HEK293 (cell line): Measurements from ENCODE around the gene ENAH.
A peak's percentile ranks its signal among the peaks of the same experiment; 100 is the strongest.
"Not testable (repeated sequence)": the region's sequence is repeated elsewhere in the genome, so short reads cannot be mapped to it uniquely, and the experiment has no call there.

ENCODE experiments used
- CTCF ChIA-PET: fragments of 350-600 bp; formaldehyde crosslinking; extraction: SDS; loops from one replicate; lab custom pipeline; 2021; ENCODE audit warnings: antibody characterized with exemption; lab: Yijun Ruan, JAX
- POLR2A ChIA-PET: fragments of 300-600 bp; formaldehyde crosslinking; extraction: SDS; loops from one replicate; lab custom pipeline; 2020; ENCODE audit warnings: antibody characterized with exemption, inconsistent platforms; lab: Yijun Ruan, JAX
- H3K27ac ChIP-seq: fragments of 200-500 bp; sonication (Bioruptor generic); 2 replicates; pipeline ENCODE4 v1.5.1; 2014; ENCODE audit warnings: low read depth, low read length, control low read depth, inconsistent platforms; ENCODE audit errors: extremely low read depth
- H3K36me3 ChIP-seq, 2 experiments: fragments of 200-500 bp in 1 of 2; sonication (Bioruptor generic) in 1 of 2; 1 replicate in 1 of 2; 2 replicates in 1 of 2; pipeline ENCODE4 v1.5.1; 2014 to 2017; ENCODE audit warnings: inconsistent platforms in 2 of 2, low read length in 2 of 2; ENCODE audit not compliant: control insufficient read depth in 2 of 2, insufficient read depth in 1 of 2
- H3K4me1 ChIP-seq: fragments of 200-500 bp; sonication (Bioruptor generic); 2 replicates; pipeline ENCODE4 v1.5.1; 2014; ENCODE audit warnings: mild to moderate bottlenecking, low read length, inconsistent platforms; ENCODE audit not compliant: control insufficient read depth, insufficient read depth
- H3K4me3 ChIP-seq: 2 replicates; pipeline ENCODE4 v1.5.1; 2011; ENCODE audit warnings: low read depth, mild to moderate bottlenecking, control low read depth, low read length, moderate library complexity
- H3K9me3 ChIP-seq: fragments of 200-500 bp; sonication (Bioruptor generic); 2 replicates; pipeline ENCODE4 v1.5.1; 2014; ENCODE audit warnings: low read depth, low read length, inconsistent platforms; ENCODE audit not compliant: control insufficient read depth, insufficient read depth
- GFI1B ChIP-seq: fragments of 450-650 bp; formaldehyde crosslinking; IDR thresholded peaks from 2 replicates; pipeline ENCODE4 v1.5.1; 2016; ENCODE audit warnings: missing biosample characterization, missing genetic modification characterization
- GLIS2 ChIP-seq: fragments of 450-650 bp; formaldehyde crosslinking; IDR thresholded peaks from 2 replicates; pipeline ENCODE4 v1.5.1; 2016; ENCODE audit warnings: missing biosample characterization, missing genetic modification characterization
- HOXA7 ChIP-seq: sonication (generic); formaldehyde crosslinking; IDR thresholded peaks from 2 replicates; pipeline ENCODE4 v1.8.1; 2022; ENCODE audit warnings: missing genetic modification reagents, borderline replicate concordance
- KLF1 ChIP-seq: fragments of 450-650 bp; formaldehyde crosslinking; IDR thresholded peaks from 2 replicates; pipeline ENCODE4 v1.5.1; 2016; ENCODE audit warnings: missing biosample characterization, missing genetic modification characterization
- PRDM1 ChIP-seq: fragments of 450-650 bp; formaldehyde crosslinking; IDR thresholded peaks from 2 replicates; pipeline ENCODE4; 2016; ENCODE audit warnings: missing biosample characterization, missing genetic modification characterization
- PRDM10 ChIP-seq: fragments of 450-650 bp; formaldehyde crosslinking; IDR thresholded peaks from 2 replicates; pipeline ENCODE4 v1.5.1; 2016; ENCODE audit warnings: missing biosample characterization, missing genetic modification characterization
- RBAK ChIP-seq: fragments of 450-650 bp; formaldehyde crosslinking; IDR thresholded peaks from 2 replicates; pipeline ENCODE4 v1.5.1; 2016; ENCODE audit warnings: missing biosample characterization, missing genetic modification characterization
- TRIM28 ChIP-seq: IDR thresholded peaks from 2 replicates; pipeline ENCODE4 v1.6.1; 2011; ENCODE audit warnings: low read length, control low read depth, borderline replicate concordance
- YY1 ChIP-seq: fragments of 450-650 bp; formaldehyde crosslinking; IDR thresholded peaks from 2 replicates; pipeline ENCODE4 v1.5.1; 2018; ENCODE audit warnings: missing biosample characterization, missing genetic modification characterization
- ZBTB17 ChIP-seq: fragments of 450-650 bp; formaldehyde crosslinking; IDR thresholded peaks from 2 replicates; pipeline ENCODE4 v1.5.1; 2016; ENCODE audit warnings: missing biosample characterization, missing genetic modification characterization
- ZBTB44 ChIP-seq: fragments of 450-650 bp; IDR thresholded peaks from 2 replicates; pipeline ENCODE4 v1.5.1; 2018; ENCODE audit warnings: missing biosample characterization, mild to moderate bottlenecking, missing genetic modification characterization
- ZEB2 ChIP-seq: fragments of 450-650 bp; formaldehyde crosslinking; IDR thresholded peaks from 2 replicates; pipeline ENCODE4 v1.5.1; 2016; ENCODE audit warnings: missing biosample characterization, missing genetic modification characterization
- ZFHX2 ChIP-seq: fragments of 450-650 bp; formaldehyde crosslinking; conservative IDR thresholded peaks from 2 replicates; pipeline ENCODE4 v1.5.1; 2016; ENCODE audit warnings: missing biosample characterization, missing genetic modification characterization
- ZFP41 ChIP-seq: fragments of 450-650 bp; formaldehyde crosslinking; IDR thresholded peaks from 2 replicates; pipeline ENCODE4 v1.5.1; 2016; ENCODE audit warnings: missing biosample characterization, missing genetic modification characterization, borderline replicate concordance
- ZNF10 ChIP-seq: fragments of 450-650 bp; formaldehyde crosslinking; IDR thresholded peaks from 2 replicates; pipeline ENCODE4 v1.5.1; 2017; ENCODE audit warnings: missing biosample characterization, missing genetic modification characterization
- ZNF121 ChIP-seq: fragments of 450-650 bp; formaldehyde crosslinking; IDR thresholded peaks from 2 replicates; pipeline ENCODE4 v1.5.1; 2016; ENCODE audit warnings: missing biosample characterization, missing genetic modification characterization
- ZNF184 ChIP-seq: fragments of 450-650 bp; IDR thresholded peaks from 2 replicates; pipeline ENCODE4 v1.5.1; 2018; ENCODE audit warnings: missing biosample characterization, mild to moderate bottlenecking, missing genetic modification characterization
- ZNF335 ChIP-seq: fragments of 450-650 bp; formaldehyde crosslinking; conservative IDR thresholded peaks from 2 replicates; pipeline ENCODE4 v1.5.1; 2016; ENCODE audit warnings: missing biosample characterization, missing genetic modification characterization
- ZNF341 ChIP-seq: fragments of 450-650 bp; formaldehyde crosslinking; IDR thresholded peaks from 2 replicates; pipeline ENCODE4; 2016; ENCODE audit warnings: low read depth, missing biosample characterization, missing genetic modification characterization
- ZNF37A ChIP-seq: fragments of 450-650 bp; IDR thresholded peaks from 2 replicates; pipeline ENCODE4 v1.5.1; 2018; ENCODE audit warnings: missing biosample characterization, missing genetic modification characterization
- ZNF391 ChIP-seq: fragments of 450-650 bp; formaldehyde crosslinking; IDR thresholded peaks from 2 replicates; pipeline ENCODE4 v1.5.1; 2016; ENCODE audit warnings: low read depth, missing biosample characterization, missing genetic modification characterization, borderline replicate concordance
- ZNF394 ChIP-seq: fragments of 450-650 bp; formaldehyde crosslinking; IDR thresholded peaks from 2 replicates; pipeline ENCODE4 v1.5.1; 2016; ENCODE audit warnings: missing biosample characterization, missing genetic modification characterization, mild to moderate bottlenecking, moderate library complexity, borderline replicate concordance
- ZNF449 ChIP-seq: fragments of 450-650 bp; formaldehyde crosslinking; IDR thresholded peaks from 2 replicates; pipeline ENCODE4 v1.5.1; 2017; ENCODE audit warnings: missing biosample characterization, mild to moderate bottlenecking, missing genetic modification characterization, moderate library complexity
- ZNF624 ChIP-seq: fragments of 450-650 bp; formaldehyde crosslinking; IDR thresholded peaks from 2 replicates; pipeline ENCODE4 v1.5.1; 2017; ENCODE audit warnings: missing biosample characterization, missing genetic modification characterization
- ZNF664 ChIP-seq: fragments of 450-650 bp; formaldehyde crosslinking; IDR thresholded peaks from 2 replicates; pipeline ENCODE4 v1.5.1; 2016; ENCODE audit warnings: missing biosample characterization, missing genetic modification characterization
- ZNF777 ChIP-seq: fragments of 450-650 bp; formaldehyde crosslinking; IDR thresholded peaks from 2 replicates; pipeline ENCODE4 v1.5.1; 2017; ENCODE audit warnings: missing biosample characterization, missing genetic modification characterization, borderline replicate concordance

The ENAH gene

GRCh38 chr1:225657462-225657989 lies 4.6 kb upstream of the ENAH start (continued):
- TF ChIP-seq ZEB2 (tag by site-specific recombination) (peak; percentile 47; the same call in 1 of the 2 replicates), ZNF184 (tag by site-specific recombination) (0 out of 2 replicates have a peak, but pooled peaks have one; percentile 57), ZNF10 (0 out of 2 replicates have a peak, but pooled peaks have one; percentile 60), HOXA7 (no peak), KLF1 (tag by site-specific recombination) (peak; percentile 45), ZBTB17 (peak; percentile 67; the same call in 1 of the 2 replicates), GLIS2 (peak; percentile 41; the same call in 1 of the 2 replicates), PRDM10 (peak; percentile 75), YY1 (no peak), ZNF37A (tag by site-specific recombination) (no peak), GFI1B (tag by site-specific recombination) (0 out of 2 replicates have a peak, but pooled peaks have one; percentile 61), ZNF335 (tag by site-specific recombination) (peak; percentile 37; the same call in 1 of the 2 replicates), TRIM28 (peak; percentile 14; the same call in 1 of the 2 replicates)

- not testable (repeated sequence) for H3K4me3 ChIP-seq, H3K36me3 ChIP-seq, H3K9me3 ChIP-seq, H3K27ac ChIP-seq
- TF ChIP-seq ZNF121 (tag by site-specific recombination): peak; percentile 96
- H3K4me1 ChIP-seq: peaks cover 38% of the 10 kb centered on the region
- CTCF ChIA-PET: interaction anchor here (0.6 to 3.6 kb wide), 5 partner anchors 12 to 175 kb away, joined by 3 to 27 read pairs (median 10); no protein-coding TSS in a partner anchor
- POLR2A ChIA-PET: interaction anchor here (1.1 to 3.1 kb wide), 10 partner anchors 8 to 176 kb away, joined by 3 to 40 read pairs (median 15); partner anchors contain the start of gene SRP9
Observed at GRCh38 chr1:225656259-225656655, 3.3 kb upstream of the ENAH start.

- CTCF ChIA-PET: interaction anchor here (0.6 to 2.5 kb wide), 18 partner anchors 16 to 174 kb away, joined by 3 to 24 read pairs (median 4); partner anchors contain the start of gene SRP9
- no peak for TF ChIP-seq RBAK (tag by site-specific recombination)
- TF ChIP-seq ZNF394 (tag by site-specific recombination): peak; percentile 74; the same call in 1 of the 2 replicates
- no peak for TF ChIP-seq ZNF341
- peak; percentile 96 for TF ChIP-seq PRDM1 (tag by site-specific recombination)
- no peak for TF ChIP-seq ZFHX2 (tag by site-specific recombination)
- TF ChIP-seq ZNF777 (tag by site-specific recombination): no peak
- 0 out of 2 replicates have a peak, but pooled peaks have one; percentile 29 for TF ChIP-seq ZNF391 (tag by site-specific recombination)
- no peak for TF ChIP-seq ZFP41 (tag by site-specific recombination)
- peak; percentile 48; the same call in 1 of the 2 replicates for TF ChIP-seq ZNF449 (tag by site-specific recombination)
- peak; percentile 52 for TF ChIP-seq ZBTB44 (tag by site-specific recombination)
- no peak for TF ChIP-seq ZNF624 (tag by site-specific recombination)
- peak; percentile 72; the same call in 1 of the 2 replicates for TF ChIP-seq ZNF664 (tag by site-specific recombination)
Observed at GRCh38 chr1:225655509-225656258, 2.8 kb upstream of the ENAH start.

More at GRCh38 chr1:225655509-225656258, 2.8 kb upstream of the ENAH start:
- Histone ChIP-seq H3K4me1 (peaks cover 40% of the 10 kb centered on the region), H3K27ac (peak overlapping the region; percentile 44), H3K36me3 (no peaks in the 10 kb centered on the region; a peak in 1 of 3 replicates), H3K9me3 (no peaks in the 10 kb centered on the region), H3K4me3 (no peak overlapping the region)
- POLR2A ChIA-PET: interaction anchor here (0.6 to 3.1 kb wide), 30 partner anchors 9 to 406 kb away, joined by 3 to 40 read pairs (median 4); partner anchors contain the start of genes H3-3A, PYCR2 and SRP9
